Activated naive CD8-positive, alpha-beta T cell treated with anti-CD3 and anti-CD28 coated beads, Interleukin-2, amount 50 U/mL, for 16 hours (primary cell): Measurements from ENCODE around the gene GAA.

Experiments used
- DNase-seq: peaks from one replicate; pipeline ENCODE4 v3.0.0-alpha.2; 2020; ENCODE audit warnings: low read depth, low spot score

Gene GAA

GRCh38 chr17:80116921-80117380, 15.6 kb downstream of the GAA start:
- no peak for DNase-seq

DNA sequence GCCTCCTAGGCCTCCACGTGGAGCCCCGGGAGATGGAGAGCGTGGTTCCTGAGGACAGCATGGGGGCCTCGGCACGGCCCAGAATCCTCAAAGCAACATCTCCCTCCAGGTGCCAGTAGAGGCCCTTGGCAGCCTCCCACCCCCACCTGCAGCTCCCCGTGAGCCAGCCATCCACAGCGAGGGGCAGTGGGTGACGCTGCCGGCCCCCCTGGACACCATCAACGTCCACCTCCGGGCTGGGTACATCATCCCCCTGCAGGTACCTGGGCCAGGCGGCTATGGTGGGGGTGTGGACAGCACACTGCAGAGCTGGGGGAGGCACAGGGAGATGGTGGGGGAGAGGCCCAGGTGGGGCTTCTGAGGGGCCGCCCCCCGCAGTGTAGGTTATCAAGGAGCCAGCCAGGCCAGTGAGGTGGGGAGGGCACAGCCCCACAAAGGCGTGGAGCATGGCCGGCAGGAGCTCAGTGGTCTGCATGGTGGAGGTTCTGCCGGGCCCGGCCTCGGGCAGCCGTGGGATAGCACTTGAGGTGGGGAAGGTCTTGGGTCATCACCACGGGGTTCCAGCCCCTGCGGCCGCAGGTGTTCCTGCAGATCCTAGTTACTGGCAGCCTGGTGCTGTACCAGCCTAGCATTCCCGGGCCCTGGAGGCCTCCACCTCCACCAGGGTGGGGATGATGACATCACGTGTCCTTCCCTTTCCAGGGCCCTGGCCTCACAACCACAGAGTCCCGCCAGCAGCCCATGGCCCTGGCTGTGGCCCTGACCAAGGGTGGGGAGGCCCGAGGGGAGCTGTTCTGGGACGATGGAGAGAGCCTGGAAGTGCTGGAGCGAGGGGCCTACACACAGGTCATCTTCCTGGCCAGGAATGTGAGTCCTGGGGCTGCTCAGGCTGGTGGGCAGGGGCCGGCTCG, 16.4 kb downstream of the GAA start:
- no peak for DNase-seq

DNA sequence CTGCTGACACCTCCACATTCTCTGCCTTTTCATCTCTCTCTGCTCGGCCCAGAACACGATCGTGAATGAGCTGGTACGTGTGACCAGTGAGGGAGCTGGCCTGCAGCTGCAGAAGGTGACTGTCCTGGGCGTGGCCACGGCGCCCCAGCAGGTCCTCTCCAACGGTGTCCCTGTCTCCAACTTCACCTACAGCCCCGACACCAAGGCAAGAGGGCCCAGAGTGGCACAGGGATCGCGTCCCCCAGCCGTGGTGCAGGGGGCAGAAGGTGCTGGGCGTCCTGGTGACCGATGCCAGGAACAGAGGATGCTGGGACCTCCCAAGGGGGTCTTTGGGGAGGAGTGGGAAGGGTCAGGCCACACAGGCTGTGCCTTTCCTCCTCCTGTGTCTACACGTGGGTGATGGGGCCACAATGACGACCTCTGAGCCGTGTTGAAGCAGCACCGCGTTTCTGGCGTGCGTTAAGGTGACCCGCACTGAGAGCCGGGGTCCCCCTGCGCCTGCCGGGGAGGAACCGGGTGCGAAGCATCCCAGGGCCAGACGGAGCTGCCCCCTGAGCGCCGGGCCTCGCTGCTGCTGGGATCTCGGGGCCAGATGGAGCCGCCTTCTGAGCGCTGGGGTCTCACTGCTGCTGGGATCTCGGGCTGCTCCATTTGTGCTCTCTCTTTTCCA, 17.4 kb downstream of the GAA start:
- DNase-seq: no peak

DNA sequence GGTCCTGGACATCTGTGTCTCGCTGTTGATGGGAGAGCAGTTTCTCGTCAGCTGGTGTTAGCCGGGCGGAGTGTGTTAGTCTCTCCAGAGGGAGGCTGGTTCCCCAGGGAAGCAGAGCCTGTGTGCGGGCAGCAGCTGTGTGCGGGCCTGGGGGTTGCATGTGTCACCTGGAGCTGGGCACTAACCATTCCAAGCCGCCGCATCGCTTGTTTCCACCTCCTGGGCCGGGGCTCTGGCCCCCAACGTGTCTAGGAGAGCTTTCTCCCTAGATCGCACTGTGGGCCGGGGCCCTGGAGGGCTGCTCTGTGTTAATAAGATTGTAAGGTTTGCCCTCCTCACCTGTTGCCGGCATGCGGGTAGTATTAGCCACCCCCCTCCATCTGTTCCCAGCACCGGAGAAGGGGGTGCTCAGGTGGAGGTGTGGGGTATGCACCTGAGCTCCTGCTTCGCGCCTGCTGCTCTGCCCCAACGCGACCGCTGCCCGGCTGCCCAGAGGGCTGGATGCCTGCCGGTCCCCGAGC, 17.9 kb downstream of the GAA start:
- no peak for DNase-seq

DNA sequence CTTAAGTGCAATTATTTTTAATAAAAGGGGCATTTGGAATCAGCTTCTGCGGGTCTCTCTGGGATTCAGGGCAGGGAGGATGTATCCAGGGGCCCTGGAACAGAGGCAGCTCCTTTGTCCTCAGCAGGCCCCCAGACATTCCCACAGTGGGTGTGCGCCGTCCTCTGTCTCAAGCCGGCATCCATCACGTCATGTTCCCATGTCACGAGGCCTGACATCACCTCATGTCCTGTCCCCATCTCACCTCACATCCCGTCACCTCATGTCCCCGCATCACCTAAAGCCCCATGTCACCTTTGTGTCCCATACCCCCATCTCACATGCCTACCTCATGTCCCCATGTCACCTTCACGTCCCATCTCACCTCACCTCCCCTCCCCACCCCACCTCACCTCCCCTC, 18.5 kb downstream of the GAA start:
- DNase-seq: no peak

- DNase-seq: no peak
Observed at GRCh38 chr17:80122026-80122575, 20.7 kb downstream of the GAA start.

- no peak for DNase-seq
Observed at GRCh38 chr17:80122926-80123505, 21.6 kb downstream of the GAA start.

DNA sequence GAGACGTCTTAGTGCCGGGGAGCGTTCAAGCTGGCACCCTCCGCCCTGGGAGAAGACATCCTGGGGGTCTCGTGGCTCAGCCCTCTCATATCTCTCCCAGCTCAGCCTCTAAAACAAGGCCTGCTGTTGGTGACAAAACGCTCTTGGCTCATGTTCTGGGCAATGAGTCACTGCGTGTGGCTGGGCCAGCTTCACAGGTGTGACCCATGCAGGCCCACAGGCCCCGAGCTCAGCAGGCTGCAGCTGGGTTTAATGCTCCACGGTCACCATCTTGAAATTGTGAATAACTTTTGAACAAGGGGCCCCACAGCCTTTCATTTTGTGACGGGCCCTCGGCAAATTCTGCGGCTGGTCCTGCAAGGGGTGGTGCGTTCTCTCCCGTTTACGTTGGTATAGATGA, 22.4 kb downstream of the GAA start:
- DNase-seq: no peak

DNA sequence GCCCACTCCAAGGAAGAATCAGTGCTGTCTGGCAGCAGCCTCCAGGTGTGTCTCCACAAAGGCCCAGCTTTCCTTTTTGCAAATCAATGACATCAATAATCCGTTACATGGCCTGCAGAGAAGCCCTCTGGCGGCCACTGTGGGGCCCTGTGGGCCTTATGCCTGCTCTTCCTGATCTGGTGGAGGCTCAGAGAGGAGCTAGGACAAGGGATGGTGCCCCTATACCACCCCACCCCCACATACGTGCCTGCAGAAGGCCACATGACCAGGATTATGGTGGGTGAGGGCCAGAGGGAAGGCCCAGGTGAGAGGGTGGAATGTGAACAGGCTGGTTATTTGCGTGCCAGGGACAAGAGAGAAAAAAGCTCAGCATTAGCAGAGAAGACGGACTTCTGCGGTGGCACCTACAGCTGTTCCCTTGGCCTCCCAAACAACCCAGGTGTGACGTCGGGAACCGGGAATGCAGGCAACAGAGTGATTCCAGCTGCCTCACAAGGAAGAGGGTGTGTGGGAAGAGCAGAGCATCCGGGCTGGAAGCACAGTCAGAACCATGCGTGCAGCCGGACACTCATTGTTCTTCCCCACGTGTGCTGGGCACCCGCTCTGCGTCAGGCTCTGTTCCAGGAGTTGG, 23.1 kb downstream of the GAA start:
- no peak for DNase-seq

DNA sequence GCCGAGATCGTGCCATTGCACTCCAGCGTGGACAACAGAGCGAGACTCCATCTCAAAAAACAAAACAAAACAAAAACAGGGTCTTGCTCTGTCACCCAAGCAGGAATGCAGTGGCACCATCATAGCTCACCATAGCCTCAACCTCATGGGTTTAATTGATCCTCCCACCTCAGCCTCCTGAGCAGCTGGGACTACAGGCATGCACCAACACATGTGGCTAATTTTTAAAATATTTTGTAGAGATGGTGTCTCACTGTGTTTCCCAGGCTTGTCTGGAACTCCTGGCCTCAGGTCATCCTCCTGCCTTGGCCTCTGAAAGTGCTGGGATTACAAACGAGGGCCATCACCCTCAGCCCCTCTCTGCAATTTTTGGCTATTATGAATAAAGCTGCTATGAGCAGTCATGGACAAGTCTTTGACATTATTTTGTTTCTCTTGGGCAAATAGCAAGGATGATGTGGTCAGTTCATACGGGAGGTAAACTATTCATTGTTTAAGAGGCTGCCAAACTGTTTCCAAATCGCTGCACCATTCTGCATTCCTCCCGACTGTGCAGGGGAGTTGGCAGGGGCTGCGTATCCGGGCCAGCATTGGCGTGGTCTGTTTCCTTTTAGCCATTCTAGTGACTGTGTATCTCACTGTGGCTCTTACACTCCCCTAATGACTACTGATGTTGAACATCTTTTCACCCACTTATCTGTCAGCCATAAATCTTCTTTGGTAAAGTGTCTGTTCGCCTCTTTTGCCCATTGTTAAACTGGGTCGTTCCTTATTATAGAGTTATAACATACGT, 24.5 kb downstream of the GAA start:
- no peak for DNase-seq

DNA sequence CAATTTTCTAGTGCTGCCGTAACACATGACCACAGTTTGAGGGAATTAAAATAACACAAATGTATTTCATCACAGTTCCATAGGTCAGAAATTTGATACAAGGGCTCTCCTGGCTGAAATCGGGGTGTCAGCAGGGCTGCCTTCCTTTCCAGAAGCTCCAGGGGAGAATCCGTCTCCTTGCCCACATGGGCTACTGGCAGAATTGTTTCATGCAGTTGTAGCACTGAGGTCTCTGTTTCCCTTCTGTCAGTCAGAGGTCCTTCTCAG, 25.0 kb downstream of the GAA start:
- no peak for DNase-seq

DNA sequence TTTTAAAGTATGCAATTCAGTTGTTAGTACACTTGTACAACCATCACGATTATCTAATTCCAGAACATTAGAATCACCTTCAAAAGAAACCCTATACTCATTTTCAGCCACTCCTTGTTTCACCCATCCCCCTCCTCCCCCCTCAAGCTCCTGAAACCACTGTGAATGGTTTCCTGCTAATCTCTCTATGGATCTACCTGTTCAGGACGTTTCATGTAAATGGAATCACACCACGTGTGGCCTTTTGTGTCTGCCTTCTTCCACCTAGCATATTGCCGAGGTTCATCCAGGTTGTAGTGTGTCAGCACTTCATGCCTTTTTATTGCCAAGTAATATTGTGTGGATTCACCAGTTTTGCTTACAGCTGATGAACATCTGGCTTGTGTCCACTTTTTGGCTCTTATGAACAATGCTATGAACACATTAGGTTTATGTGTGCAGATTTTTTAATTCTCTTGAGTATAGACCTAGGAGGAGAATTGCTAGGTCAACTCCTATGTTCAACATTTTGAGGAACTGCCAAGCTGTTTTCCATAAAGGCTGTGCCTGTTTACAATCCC, 27.7 kb downstream of the GAA start:
- no peak for DNase-seq

DNA sequence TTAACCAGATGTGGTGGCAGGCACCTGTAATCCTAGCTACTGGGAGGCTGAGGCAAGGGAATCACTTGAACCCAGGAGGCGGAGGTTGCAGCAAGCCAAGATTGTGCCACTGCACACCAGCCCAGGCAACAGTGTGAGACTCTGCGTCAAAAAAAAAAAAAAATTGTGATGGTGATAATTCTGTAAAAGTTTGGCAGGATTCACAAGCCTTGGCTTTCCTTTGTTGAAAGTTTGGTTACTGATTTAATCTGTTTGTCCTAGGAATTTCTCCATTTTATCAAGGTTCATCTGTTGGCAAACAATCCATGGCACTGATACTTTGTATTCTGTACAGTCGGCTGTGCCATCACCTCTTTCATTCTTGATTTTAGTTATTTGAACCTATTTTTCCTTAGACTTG, 29.6 kb downstream of the GAA start:
- DNase-seq: no peak

- DNase-seq: no peak
Observed at GRCh38 chr17:80132906-80133625, 31.7 kb downstream of the GAA start.

DNA sequence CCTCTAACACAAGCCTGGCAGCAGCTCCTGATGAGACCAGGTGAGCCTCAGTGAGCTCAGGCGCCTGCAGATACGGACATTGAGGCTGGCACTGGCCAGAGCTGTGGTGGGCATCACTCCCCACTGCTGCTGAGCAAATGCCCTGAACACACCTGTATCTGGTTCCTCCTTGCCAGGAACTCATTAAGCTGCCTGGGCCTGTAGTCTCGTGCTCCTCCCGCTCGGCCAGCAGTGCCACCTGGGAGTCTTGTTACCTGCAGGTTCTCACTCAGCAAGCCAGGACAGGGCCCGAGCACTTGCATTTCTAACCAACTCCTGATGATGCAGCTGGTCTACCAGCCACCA, 32.2 kb downstream of the GAA start:
- DNase-seq: no peak

DNA sequence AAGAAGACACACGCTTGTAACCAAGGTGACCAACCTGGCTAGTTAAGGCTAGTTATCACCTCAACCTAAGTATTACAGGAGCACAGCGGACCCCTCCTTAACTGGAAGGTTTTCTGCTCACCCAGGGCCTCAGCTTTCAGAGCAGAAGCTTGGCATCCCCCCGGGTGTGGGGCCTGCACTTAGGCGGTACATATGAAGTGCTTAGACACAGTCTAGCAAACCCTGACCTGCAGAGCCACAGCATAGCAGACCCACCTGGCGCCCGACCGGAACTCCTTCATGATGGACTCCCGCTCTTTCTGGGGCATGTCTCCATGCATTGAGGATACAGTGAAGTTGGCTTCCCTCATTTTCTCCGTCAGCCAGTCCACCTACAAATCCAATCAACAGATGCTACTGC, 35.8 kb downstream of the GAA start:
- no peak for DNase-seq

DNA sequence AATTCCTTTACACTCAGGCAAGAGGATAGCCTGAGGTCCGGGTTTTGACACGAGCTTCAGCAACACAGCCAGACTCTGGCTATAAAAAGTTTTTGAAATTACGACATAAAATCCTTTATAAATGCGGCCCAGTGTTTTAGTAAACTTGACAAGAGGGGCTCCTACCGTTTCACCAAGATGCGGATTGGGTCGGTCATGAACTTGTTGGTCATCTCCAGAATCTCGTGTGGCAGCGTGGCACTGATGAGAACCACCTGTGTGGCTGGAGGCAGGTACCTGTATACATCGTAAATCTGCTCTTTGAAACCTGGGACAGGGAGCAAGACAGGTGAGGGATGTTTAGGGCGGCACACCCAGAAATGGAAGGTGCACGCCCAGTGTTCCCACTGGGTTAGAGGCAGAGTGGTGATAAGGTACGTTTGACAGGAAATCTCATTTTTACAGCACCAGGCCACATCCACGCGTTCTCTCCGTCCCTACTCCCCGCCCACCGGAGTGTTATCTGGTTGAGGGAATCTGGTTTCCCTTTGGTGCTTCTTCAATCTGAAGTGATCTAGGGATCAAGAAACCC, 37.6 kb downstream of the GAA start:
- no peak for DNase-seq

DNA sequence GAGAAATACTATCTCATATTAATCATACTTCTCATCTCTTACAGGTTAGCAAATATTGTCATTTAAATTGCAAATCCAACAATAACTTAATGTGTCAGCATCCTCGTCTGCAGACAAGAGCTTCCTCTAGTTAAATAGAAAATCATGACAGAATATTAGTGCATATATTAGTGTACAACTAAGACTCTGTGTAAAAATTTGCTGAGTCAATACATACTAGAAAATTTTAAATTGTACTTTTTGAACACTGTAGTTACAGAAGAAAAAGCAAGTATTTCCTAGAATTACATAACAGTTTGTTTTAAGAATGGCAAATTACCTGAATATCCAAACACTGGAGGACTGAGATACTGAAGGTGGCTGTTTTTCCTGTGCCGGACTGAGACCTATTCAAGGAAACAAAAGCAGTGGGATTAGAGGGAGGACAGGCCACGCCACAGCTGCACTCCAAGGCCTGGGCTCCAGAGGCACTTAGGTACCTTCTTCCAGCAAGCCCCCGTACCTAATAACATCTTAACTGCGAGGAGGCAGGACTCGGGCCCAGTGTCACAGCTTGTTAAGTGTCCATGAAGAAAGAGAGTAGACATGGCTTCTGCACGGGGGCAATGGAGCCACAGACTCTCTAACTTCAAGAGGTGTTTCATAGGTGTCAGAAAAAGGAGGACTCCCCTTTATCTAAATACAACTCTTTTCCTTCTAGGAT, 40.2 kb downstream of the GAA start:
- no peak for DNase-seq

- no peak for DNase-seq
Observed at GRCh38 chr17:80142929-80143328, 41.5 kb downstream of the GAA start.
